Heart left ventricle (tissue), 13 donors: ENCODE data around the gene RETN.

ENCODE experiments used
- POLR2A ChIP-seq, 2 donors: fragments of 450-650 bp; IDR thresholded peaks; one replicate each; pipeline ENCODE4 v1.6.1; 2017; ENCODE audit warnings: antibody characterized with exemption in 2 of 2, mild to moderate bottlenecking in 2 of 2, moderate library complexity in 2 of 2
- TF ChIP-seq, protein P1 (sequence below), 12 donors: fragments of 200-600 bp; sonication (generic) in 4 of 12; IDR thresholded peaks; one replicate each; pipeline versions ENCODE4 v1.5.0 to v1.8.0; 2018 to 2022; ENCODE audit warnings: antibody characterized with exemption in 12 of 12, mild to moderate bottlenecking in 5 of 12
- donor health status: ischemic (EF 13 %, LVEDD 7.1; RV severe dilation, severe dysfunction).
- donor health status: DM: no; HTN: yes; CAD: no.
- donor health status: DM: no; HTN: no; CAD: no.
- donor health status: ischemic (EF 25% LVEDD 6.9; RV normal size, moderate dysfunction).
- donor health status: ischemic (EF 25% LVEDD 5.7; RV mildly dilated, moderate dysfunction).
- donor health status: ischemic (EF 35%, LVEDD 5.7; RV mildly dilated, moderate dysfunction).
- donor health status: nonischemic (EF 11% LVEDD 7.7; RV severe dilation, severe dysfunction).
- donor health status: DM: yes; HTN: yes; CAD: no.
- donor health status: PGD.
- donor health status: ischemic (EF 29% LVEDD 5.4; RV normal size, mild dysfunction).
- donor health status: nonischemic (EF 23%, LVEDD 6.1; RV moderate dilation, normal function).

DNA sequence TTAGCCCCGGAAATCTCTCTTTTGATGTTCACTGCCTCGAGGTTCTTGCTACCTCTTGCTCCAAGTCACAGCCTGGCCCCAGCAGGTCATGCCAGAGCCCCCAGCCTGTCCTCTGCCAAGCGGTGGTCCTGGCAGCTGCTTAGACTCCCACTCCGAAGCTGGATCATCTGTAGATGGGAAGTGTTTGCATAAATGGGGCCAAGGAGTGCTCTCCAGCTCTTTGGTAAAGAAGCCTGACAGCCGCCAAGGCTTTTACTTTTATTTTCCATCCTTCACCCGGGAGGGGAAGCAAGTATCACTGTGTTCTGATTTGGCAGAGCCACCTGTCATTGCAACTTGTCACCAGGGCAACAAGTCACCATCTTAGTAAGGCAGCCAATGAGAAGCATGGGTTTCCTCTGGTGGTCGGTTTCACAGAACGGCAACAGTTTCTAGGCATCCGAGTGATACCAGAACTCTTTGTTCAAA is 10.6 kb upstream of the RETN start:
- TF ChIP-seq, protein P1, sequence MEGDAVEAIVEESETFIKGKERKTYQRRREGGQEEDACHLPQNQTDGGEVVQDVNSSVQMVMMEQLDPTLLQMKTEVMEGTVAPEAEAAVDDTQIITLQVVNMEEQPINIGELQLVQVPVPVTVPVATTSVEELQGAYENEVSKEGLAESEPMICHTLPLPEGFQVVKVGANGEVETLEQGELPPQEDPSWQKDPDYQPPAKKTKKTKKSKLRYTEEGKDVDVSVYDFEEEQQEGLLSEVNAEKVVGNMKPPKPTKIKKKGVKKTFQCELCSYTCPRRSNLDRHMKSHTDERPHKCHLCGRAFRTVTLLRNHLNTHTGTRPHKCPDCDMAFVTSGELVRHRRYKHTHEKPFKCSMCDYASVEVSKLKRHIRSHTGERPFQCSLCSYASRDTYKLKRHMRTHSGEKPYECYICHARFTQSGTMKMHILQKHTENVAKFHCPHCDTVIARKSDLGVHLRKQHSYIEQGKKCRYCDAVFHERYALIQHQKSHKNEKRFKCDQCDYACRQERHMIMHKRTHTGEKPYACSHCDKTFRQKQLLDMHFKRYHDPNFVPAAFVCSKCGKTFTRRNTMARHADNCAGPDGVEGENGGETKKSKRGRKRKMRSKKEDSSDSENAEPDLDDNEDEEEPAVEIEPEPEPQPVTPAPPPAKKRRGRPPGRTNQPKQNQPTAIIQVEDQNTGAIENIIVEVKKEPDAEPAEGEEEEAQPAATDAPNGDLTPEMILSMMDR (IDR thresholded peaks at IDR 0.05): no peak
- no peak for TF ChIP-seq POLR2A (IDR thresholded peaks at IDR 0.05)
